SK-N-SH (cell line): ENCODE results near the gene FAM118A. TPM values are rescaled to one million over a fixed set of nuclear protein-coding genes. Genes with fewer than 3 reads are reported as not detected.
"Not testable (repeated sequence)": the region's sequence is repeated elsewhere in the genome, so short reads cannot be mapped to it uniquely, and the experiment has no call there.

ENCODE experiments used
- CTCF ChIA-PET: fragments of 300-600, 350-600 bp; formaldehyde crosslinking; extraction: SDS; loops from one replicate; lab custom pipeline; 2021; lab: Yijun Ruan, JAX
- POLR2A ChIA-PET: fragments of 350-600 bp; sonication (Branson Sonifier 250); formaldehyde crosslinking; extraction: SDS; loops from one replicate; lab custom pipeline; 2020; ENCODE audit warnings: antibody characterized with exemption, inconsistent platforms; lab: Yijun Ruan, JAX
- DNase-seq: peaks from one replicate; pipeline ENCODE4 v3.0.0; 2012
- H2AFZ ChIP-seq: fragments of 200-600 bp; sonication (generic); 2 replicates; pipeline ENCODE4 v1.8.1; 2016; ENCODE audit warnings: antibody characterized with exemption, mild to moderate bottlenecking, low read depth
- H3F3A ChIP-seq: fragments of 200-600 bp; sonication (generic); replicated peaks from 2 replicates; pipeline ENCODE3; 2016; ENCODE audit warnings: antibody characterized with exemption, mild to moderate bottlenecking; ENCODE audit not compliant: insufficient read depth
- H3K27ac ChIP-seq, 2 experiments: fragments of 200-500 bp in 1 of 2; fragments of 200-600 bp in 1 of 2; sonication (Bioruptor generic) in 1 of 2; sonication (generic), shearing (Covaris generic) in 1 of 2; 2 replicates each; pipeline versions ENCODE4 v1.5.1 to v1.6.1; 2014 to 2016; ENCODE audit warnings: low read depth in 2 of 2, inconsistent platforms in 1 of 2, low read length in 1 of 2, mild to moderate bottlenecking in 1 of 2, mixed read lengths in 1 of 2
- H3K27me3 ChIP-seq: fragments of 200-600 bp; sonication (generic), shearing (Covaris generic); 2 replicates; pipeline ENCODE4 v1.6.1; 2016; ENCODE audit warnings: mixed run types; ENCODE audit not compliant: insufficient read depth
- H3K36me3 ChIP-seq, 2 experiments: fragments of 200-500 bp in 1 of 2; fragments of 200-600 bp in 1 of 2; sonication (Bioruptor generic) in 1 of 2; sonication (generic) in 1 of 2; replicated peaks in 1 of 2; 2 replicates each; pipeline versions ENCODE3 to v1.5.1; 2014 to 2016; ENCODE audit warnings: low read length in 1 of 2, mild to moderate bottlenecking in 1 of 2; ENCODE audit not compliant: insufficient read depth in 2 of 2, control insufficient read depth in 1 of 2
- H3K4me1 ChIP-seq, 2 experiments: fragments of 200-500 bp in 1 of 2; fragments of 200-600 bp in 1 of 2; sonication (Bioruptor generic) in 1 of 2; sonication (generic), shearing (Covaris generic) in 1 of 2; 2 replicates each; pipeline versions ENCODE4 v1.5.1 to v1.6.1; 2014 to 2016; ENCODE audit warnings: low read depth in 1 of 2, low read length in 1 of 2, mixed run types in 1 of 2; ENCODE audit not compliant: insufficient read depth in 2 of 2, control insufficient read depth in 1 of 2
- H3K4me2 ChIP-seq: fragments of 200-600 bp; sonication (generic), shearing (Covaris generic); 2 replicates; pipeline ENCODE4 v1.6.1; 2017; ENCODE audit warnings: mixed run types
- H3K4me3 ChIP-seq, 2 experiments: fragments of 200-500 bp in 1 of 2; fragments of 200-600 bp in 1 of 2; sonication (Bioruptor generic) in 1 of 2; sonication (generic), shearing (Covaris generic) in 1 of 2; 2 replicates each; pipeline versions ENCODE4 v1.5.1 to v1.8.1; 2014 to 2016; ENCODE audit warnings: low read depth in 2 of 2, inconsistent platforms in 1 of 2, low read length in 1 of 2, mild to moderate bottlenecking in 1 of 2, mixed read lengths in 1 of 2, moderate library complexity in 1 of 2
- H3K79me2 ChIP-seq: fragments of 200-600 bp; sonication (generic); 2 replicates; pipeline ENCODE4 v1.8.1; 2017; ENCODE audit warnings: mild to moderate bottlenecking; ENCODE audit not compliant: insufficient read depth
- H3K9ac ChIP-seq: fragments of 200-600 bp; sonication (generic); 2 replicates; pipeline ENCODE4 v1.6.1; 2017; ENCODE audit warnings: mixed run types
- H3K9me2 ChIP-seq: fragments of 200-600 bp; sonication (generic); 2 replicates; pipeline ENCODE4 v1.6.1; 2017; ENCODE audit warnings: mixed run types
- H3K9me3 ChIP-seq: fragments of 200-600 bp; sonication (generic); 2 replicates; pipeline ENCODE4 v1.6.1; 2017; ENCODE audit warnings: mixed run types, mild to moderate bottlenecking, moderate library complexity
- H4K20me1 ChIP-seq: fragments of 200-600 bp; sonication (generic); 2 replicates; pipeline ENCODE4 v1.6.1; 2017; ENCODE audit warnings: mild to moderate bottlenecking, mixed run types; ENCODE audit not compliant: insufficient read depth
- CHD2 ChIP-seq: fragments of 150-350 bp; IDR thresholded peaks from 2 replicates; pipeline ENCODE4 v1.6.1; 2018; ENCODE audit warnings: low read length; ENCODE audit not compliant: partially characterized antibody
- ELF1 ChIP-seq: IDR thresholded peaks from 2 replicates; pipeline ENCODE4 v1.4.0; 2012
- FOXJ3 ChIP-seq: sonication (generic); formaldehyde crosslinking; IDR thresholded peaks from 2 replicates; pipeline ENCODE4 v1.5.1; 2020; ENCODE audit warnings: mild to moderate bottlenecking, missing genetic modification reagents
- GABPA ChIP-seq: IDR thresholded peaks from 2 replicates; pipeline ENCODE4 v1.4.0; 2012; ENCODE audit warnings: low read depth, mild to moderate bottlenecking
- IRF3 ChIP-seq: fragments of 150-350 bp; IDR thresholded peaks from 2 replicates; pipeline ENCODE4 v1.6.1; 2016; ENCODE audit warnings: mild to moderate bottlenecking, low read depth, low read length
- MEF2A ChIP-seq: IDR thresholded peaks from 2 replicates; pipeline ENCODE4 v1.4.0; 2012; ENCODE audit warnings: low read depth, borderline replicate concordance
- POLR2AphosphoS5 ChIP-seq: IDR thresholded peaks from 2 replicates; pipeline ENCODE4 v1.6.1; 2012; ENCODE audit warnings: low read depth, low read length
- RXRA ChIP-seq: IDR thresholded peaks from 2 replicates; pipeline ENCODE4 v1.4.0; 2012; ENCODE audit warnings: low read depth, mild to moderate bottlenecking, borderline replicate concordance
- ZBTB33 ChIP-seq: IDR thresholded peaks from 2 replicates; pipeline ENCODE4 v1.4.0; 2012; ENCODE audit warnings: low read depth, borderline replicate concordance
- WGBS: methylation state at CpG from one replicate; pipeline ENCODE4 v1.1.6; 2017; ENCODE audit warnings: low lambda C conversion rate; 5-methylcytosine and 5-hydroxymethylcytosine counted together
- polyA plus RNA-seq, 3 experiments: library from polyadenylated mRNA; depleted of rRNA; stranded (reverse); fragments of >200 nt; gene quantifications; 2 replicates each; pipeline ENCODE4 v1.2.3, GENCODE V29; 2012

FAM118A gene
- polyA plus RNA-seq, 1 of the 3 experiments (the other 2 are of a cell fraction): 11.3 TPM

DNA sequence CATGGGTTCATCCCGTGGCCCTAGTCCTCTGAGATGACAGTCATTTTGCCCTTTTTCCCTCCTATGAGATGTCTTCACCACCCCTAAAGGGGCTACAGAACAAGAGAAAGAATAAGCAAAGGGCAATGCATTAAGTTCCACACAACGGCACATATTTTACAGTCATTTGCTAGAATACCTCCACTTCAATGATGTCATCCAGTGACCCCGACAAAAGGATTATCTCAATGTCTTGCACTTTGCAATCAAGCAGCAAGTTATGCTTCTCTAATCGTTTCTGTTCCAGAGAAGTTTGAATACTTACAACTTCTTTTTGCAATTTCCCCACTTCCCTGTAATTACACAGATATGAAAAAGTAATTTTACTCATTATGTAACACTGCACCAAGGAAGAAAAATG is 49.9 kb downstream of the FAM118A start (continued):
- no peak for TF ChIP-seq FOXJ3 (CRISPR knock-in tag)
- no peak for TF ChIP-seq IRF3
- no peak for TF ChIP-seq GABPA

GRCh38 chr22:45366713-45367112 is 57.0 kb downstream of the FAM118A start:
- ChIA-PET POLR2A (no interaction called here), CTCF (no interaction called here)
- Histone ChIP-seq H3K4me2 (no peak overlapping the region), H3K4me1 (no peaks in the 10 kb centered on the region), H3K27ac (no peak overlapping the region), H3K9ac (no peak overlapping the region), H3K4me3 (no peak overlapping the region), H2AFZ (no peak overlapping the region), H3K36me3 (no peaks in the 10 kb centered on the region), H3K9me2 (no peaks in the 10 kb centered on the region), H4K20me1 (no peaks in the 10 kb centered on the region), H3K27me3 (no peaks in the 10 kb centered on the region), H3K79me2 (no peaks in the 10 kb centered on the region), H3K9me3 (peaks cover 4% of the 10 kb centered on the region; the same call in 1 of the 2 replicates), H3F3A (no peaks in the 10 kb centered on the region)
- 55% methylated on average over 3 of the region's 3 CpGs for WGBS
- DNase-seq: no peak
- TF ChIP-seq POLR2AphosphoS5 (no peak), CHD2 (no peak), MEF2A (no peak), ELF1 (no peak), FOXJ3 (CRISPR knock-in tag) (no peak), ZBTB33 (no peak), GABPA (no peak), RXRA (no peak)

- H3K27ac ChIP-seq, H3K9ac ChIP-seq, H3K36me3 ChIP-seq, DNase-seq, POLR2A ChIA-PET, H3K27me3 ChIP-seq, H2AFZ ChIP-seq, H3K4me3 ChIP-seq, H3K4me2 ChIP-seq, H3K9me3 ChIP-seq, H4K20me1 ChIP-seq, H3K9me2 ChIP-seq, H3K79me2 ChIP-seq, H3K4me1 ChIP-seq, H3F3A ChIP-seq: not testable (repeated sequence)
- CTCF ChIA-PET: interaction anchor here (0.8 kb wide), 1 partner anchor 19 kb away, joined by 3 read pairs; no protein-coding TSS in a partner anchor
- 50% methylated on average over 3 of the region's 3 CpGs for WGBS
Observed at GRCh38 chr22:45373592-45373991, 63.9 kb downstream of the FAM118A start.
